Endothelial cell (in vitro differentiated cells): ENCODE data around the gene ADIPOQ. TPM values are rescaled to one million over a fixed set of nuclear protein-coding genes. Genes with fewer than 3 reads are reported as not detected.
"Not testable (repeated sequence)": the region's sequence is repeated elsewhere in the genome, so short reads cannot be mapped to it uniquely, and the experiment has no call there.

ENCODE experiments used
- DNase-seq: peaks from one replicate; pipeline ENCODE4 v3.0.0; 2021; ENCODE audit warnings: low spot score
- H3K27ac Mint-ChIP-seq: one replicate; pipeline ENCODE4 v1.8.0; 2021; ENCODE audit warnings: mixed read lengths, inconsistent platforms; ENCODE audit not compliant: unreplicated experiment
- H3K27me3 Mint-ChIP-seq: one replicate; pipeline ENCODE4 v1.8.0; 2021; ENCODE audit warnings: mild to moderate bottlenecking, moderate library complexity, mixed read lengths, inconsistent platforms; ENCODE audit not compliant: unreplicated experiment
- H3K36me3 Mint-ChIP-seq: one replicate; pipeline ENCODE4 v1.8.0; 2021; ENCODE audit warnings: mild to moderate bottlenecking, low read depth, mixed read lengths, inconsistent platforms; ENCODE audit not compliant: unreplicated experiment
- H3K4me1 Mint-ChIP-seq: one replicate; pipeline ENCODE4 v1.8.0; 2021; ENCODE audit warnings: mild to moderate bottlenecking, mixed read lengths, inconsistent platforms; ENCODE audit not compliant: unreplicated experiment
- H3K4me3 Mint-ChIP-seq: one replicate; pipeline ENCODE4 v1.8.0; 2021; ENCODE audit warnings: mild to moderate bottlenecking, mixed read lengths, inconsistent platforms; ENCODE audit not compliant: unreplicated experiment
- H3K9me3 Mint-ChIP-seq: one replicate; pipeline ENCODE4 v1.8.0; 2021; ENCODE audit warnings: mixed read lengths, inconsistent platforms; ENCODE audit not compliant: unreplicated experiment
- total RNA-seq: library from RNA; stranded (reverse); fragmentation: NEBNext Ultra II Directional; extraction: Animal tissue kit (Norgen Biotek cat#: 25700); gene quantifications from one replicate; pipeline ENCODE4 v1.2.1, GENCODE V29; 2021; ENCODE audit not compliant: unreplicated experiment
- TF ChIP-seq, protein P1 (sequence below): fragments of 200-600 bp; sonication (generic); IDR thresholded peaks from one replicate; pipeline ENCODE4 v1.5.0; 2021; ENCODE audit warnings: antibody characterized with exemption; ENCODE audit not compliant: unreplicated experiment

ADIPOQ gene
- total RNA-seq, 1 donor from 2014 or later, result not detected

DNA sequence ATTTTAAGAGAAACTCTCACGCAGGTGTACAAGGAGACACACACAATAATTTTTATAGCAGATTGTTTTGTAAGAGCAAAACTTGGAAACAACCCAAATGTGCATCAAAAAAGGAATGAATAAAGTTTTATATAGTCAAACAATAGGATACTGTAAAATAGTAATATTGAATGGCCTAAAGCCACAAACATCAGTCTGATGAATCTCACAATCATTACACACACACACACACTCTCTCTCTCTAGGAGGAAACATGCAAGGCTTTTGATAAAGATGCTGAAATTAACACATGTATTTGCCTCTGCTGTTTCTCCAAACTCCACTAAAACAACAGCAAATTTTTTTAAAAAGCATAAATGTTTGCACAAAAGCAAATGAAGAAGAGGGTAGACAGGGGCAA, 37.3 kb downstream of the ADIPOQ start:
- Mint-ChIP-seq H3K9me3 (no peaks in the 10 kb centered on the region), H3K36me3 (no peaks in the 10 kb centered on the region), H3K27ac (no peak overlapping the region), H3K4me1 (no peaks in the 10 kb centered on the region), H3K27me3 (peaks cover 4% of the 10 kb centered on the region), H3K4me3 (no peak overlapping the region)
- DNase-seq, result no peak
- TF ChIP-seq, protein P1, sequence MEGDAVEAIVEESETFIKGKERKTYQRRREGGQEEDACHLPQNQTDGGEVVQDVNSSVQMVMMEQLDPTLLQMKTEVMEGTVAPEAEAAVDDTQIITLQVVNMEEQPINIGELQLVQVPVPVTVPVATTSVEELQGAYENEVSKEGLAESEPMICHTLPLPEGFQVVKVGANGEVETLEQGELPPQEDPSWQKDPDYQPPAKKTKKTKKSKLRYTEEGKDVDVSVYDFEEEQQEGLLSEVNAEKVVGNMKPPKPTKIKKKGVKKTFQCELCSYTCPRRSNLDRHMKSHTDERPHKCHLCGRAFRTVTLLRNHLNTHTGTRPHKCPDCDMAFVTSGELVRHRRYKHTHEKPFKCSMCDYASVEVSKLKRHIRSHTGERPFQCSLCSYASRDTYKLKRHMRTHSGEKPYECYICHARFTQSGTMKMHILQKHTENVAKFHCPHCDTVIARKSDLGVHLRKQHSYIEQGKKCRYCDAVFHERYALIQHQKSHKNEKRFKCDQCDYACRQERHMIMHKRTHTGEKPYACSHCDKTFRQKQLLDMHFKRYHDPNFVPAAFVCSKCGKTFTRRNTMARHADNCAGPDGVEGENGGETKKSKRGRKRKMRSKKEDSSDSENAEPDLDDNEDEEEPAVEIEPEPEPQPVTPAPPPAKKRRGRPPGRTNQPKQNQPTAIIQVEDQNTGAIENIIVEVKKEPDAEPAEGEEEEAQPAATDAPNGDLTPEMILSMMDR, result no peak

- Mint-ChIP-seq H3K27ac (no peak overlapping the region), H3K4me3 (no peak overlapping the region), H3K4me1 (no peaks in the 10 kb centered on the region), H3K27me3 (peaks cover 2% of the 10 kb centered on the region), H3K36me3 (no peaks in the 10 kb centered on the region), H3K9me3 (no peaks in the 10 kb centered on the region)
- TF ChIP-seq, protein P1, result no peak
- DNase-seq, result no peak
These were observed 37.9 kb downstream of the ADIPOQ start for GRCh38 chr3:186880406-186880805.

- TF ChIP-seq, protein P1, result no peak
- H3K27ac Mint-ChIP-seq, result no peak overlapping the region
- no peaks in the 10 kb centered on the region for H3K36me3 Mint-ChIP-seq
- peaks cover 2% of the 10 kb centered on the region for H3K27me3 Mint-ChIP-seq
- DNase-seq, result no peak
- H3K4me3 Mint-ChIP-seq, result no peak overlapping the region
- no peaks in the 10 kb centered on the region for H3K9me3 Mint-ChIP-seq
- H3K4me1 Mint-ChIP-seq, result peaks cover 6% of the 10 kb centered on the region
These were observed 39.6 kb downstream of the ADIPOQ start for GRCh38 chr3:186882150-186882524.

GRCh38 chr3:186882881-186883685, 40.6 kb downstream of the ADIPOQ start:
- peaks cover 2% of the 10 kb centered on the region for H3K27me3 Mint-ChIP-seq
- TF ChIP-seq, protein P1, result no peak
- H3K27ac Mint-ChIP-seq, result no peak overlapping the region
- no peaks in the 10 kb centered on the region for H3K36me3 Mint-ChIP-seq
- H3K4me1 Mint-ChIP-seq, result peaks cover 9% of the 10 kb centered on the region
- no peak for DNase-seq
- no peaks in the 10 kb centered on the region for H3K9me3 Mint-ChIP-seq
- H3K4me3 Mint-ChIP-seq, result no peak overlapping the region

DNA sequence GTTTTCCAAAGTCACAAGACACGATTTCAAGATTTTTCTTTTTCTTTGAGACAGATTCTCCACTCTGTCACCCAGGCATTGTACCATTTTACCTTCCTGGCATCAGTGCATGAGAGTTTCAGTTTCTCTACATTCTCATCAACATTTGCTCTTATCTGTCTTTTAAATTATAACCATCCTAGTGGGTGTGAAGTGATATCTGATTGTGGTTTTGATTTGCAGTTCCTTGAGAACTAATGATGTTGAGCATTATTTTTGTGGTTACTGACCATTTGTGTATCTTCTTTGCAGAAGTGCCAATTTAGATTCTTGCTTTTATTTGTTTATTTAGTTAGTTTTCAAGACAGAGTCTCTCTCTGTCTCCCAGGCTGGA, 41.2 kb downstream of the ADIPOQ start:
- Mint-ChIP-seq H3K9me3 (no peaks in the 10 kb centered on the region), H3K4me1 (peaks cover 13% of the 10 kb centered on the region), H3K36me3 (no peaks in the 10 kb centered on the region), H3K27ac (no peak overlapping the region), H3K27me3 (peaks cover 2% of the 10 kb centered on the region), H3K4me3 (no peak overlapping the region)
- DNase-seq, result no peak
- TF ChIP-seq, protein P1, result no peak

DNA sequence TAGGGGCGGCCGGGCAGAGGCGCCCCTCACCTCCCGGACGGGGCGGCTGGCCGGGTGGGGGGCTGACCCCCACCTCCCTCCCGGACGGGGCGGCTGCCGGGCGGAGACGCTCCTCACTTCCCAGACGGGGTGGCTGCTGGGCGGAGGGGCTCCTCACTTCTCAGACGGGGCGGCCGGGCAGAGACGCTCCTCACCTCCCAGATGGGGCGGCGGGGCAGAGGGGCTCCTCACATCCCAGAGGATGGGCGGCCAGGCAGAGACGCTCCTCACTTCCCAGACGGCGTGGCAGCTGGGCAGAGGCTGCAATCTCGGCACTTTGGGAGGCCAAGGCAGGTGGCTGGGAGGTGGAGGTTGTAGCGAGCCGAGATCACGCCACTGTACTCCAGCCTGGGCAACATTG, 42.4 kb downstream of the ADIPOQ start:
- not testable (repeated sequence) for H3K36me3 Mint-ChIP-seq, H3K9me3 Mint-ChIP-seq, H3K4me3 Mint-ChIP-seq, H3K27me3 Mint-ChIP-seq, DNase-seq, H3K27ac Mint-ChIP-seq
- peaks cover 19% of the 10 kb centered on the region for H3K4me1 Mint-ChIP-seq
